Activated CD8-positive, alpha-beta memory T cell treated with anti-CD3 and anti-CD28 coated beads, Interleukin-2, amount 50 U/mL, for 24 hours (primary cell): ENCODE measurements around the gene PDE11A.
"Not testable (repeated sequence)": the region's sequence is repeated elsewhere in the genome, so short reads cannot be mapped to it uniquely, and the experiment has no call there.

Experiments used
- DNase-seq: peaks from one replicate; pipeline ENCODE4 v3.0.0-alpha.2; 2020; ENCODE audit errors: extremely low read depth

The PDE11A gene

GRCh38 chr2:178072383-178073301 lies at the start of gene PDE11A:
Gene PDE11A (minus strand): TSS chr2:178072777. CDS start chr2:178072437, 340 bp downstream.
- no peak for DNase-seq

- DNase-seq: no peak
These were observed 46.8 kb upstream of the PDE11A start for GRCh38 chr2:178119179-178119922.

- no peak for DNase-seq
These were observed 45.1 kb upstream of the PDE11A start for GRCh38 chr2:178117725-178118124.

GRCh38 chr2:178115271-178115670 lies 42.7 kb upstream of the PDE11A start:
- no peak for DNase-seq

- DNase-seq: no peak
These were observed 41.9 kb upstream of the PDE11A start for GRCh38 chr2:178114462-178114861.

- peak; percentile 71 for DNase-seq
These were observed 39.9 kb upstream of the PDE11A start, which contains the start of gene RBM45 for GRCh38 chr2:178112202-178113152. Gene RBM45 (plus strand): TSS chr2:178112437. CDS start chr2:178112547, 110 bp downstream.

- no peak for DNase-seq
These were observed 39.2 kb upstream of the PDE11A start for GRCh38 chr2:178111743-178112142.

- no peak for DNase-seq
These were observed 38.1 kb upstream of the PDE11A start for GRCh38 chr2:178110681-178111080.

GRCh38 chr2:178109813-178110212 lies 37.2 kb upstream of the PDE11A start:
- no peak for DNase-seq

- no peak for DNase-seq
These were observed 35.6 kb upstream of the PDE11A start for GRCh38 chr2:178108176-178108575.

- no peak for DNase-seq
These were observed 33.5 kb upstream of the PDE11A start for GRCh38 chr2:178106053-178106452.

- no peak for DNase-seq
These were observed 33.0 kb upstream of the PDE11A start for GRCh38 chr2:178105566-178105965.

- DNase-seq: no peak
These were observed 28.9 kb upstream of the PDE11A start for GRCh38 chr2:178101321-178102079.

GRCh38 chr2:178093471-178093870 lies 20.9 kb upstream of the PDE11A start:
- no peak for DNase-seq

- DNase-seq: no peak
These were observed 16.2 kb upstream of the PDE11A start for GRCh38 chr2:178088774-178089270.

- no peak for DNase-seq
These were observed 11.7 kb upstream of the PDE11A start for GRCh38 chr2:178084273-178084672.

- DNase-seq: no peak
These were observed 9.9 kb upstream of the PDE11A start for GRCh38 chr2:178082408-178083045.

- DNase-seq: not testable (repeated sequence)
These were observed 6.7 kb upstream of the PDE11A start for GRCh38 chr2:178079279-178079678.

GRCh38 chr2:178076130-178076529 lies 3.6 kb upstream of the PDE11A start:
- DNase-seq: no peak

- DNase-seq: no peak
These were observed 2.4 kb upstream of the PDE11A start for GRCh38 chr2:178075006-178075326.
